Skin of body (tissue), 2 donors: ENCODE results near the gene KCNK2. TPM values are rescaled to one million over a fixed set of nuclear protein-coding genes. Genes with fewer than 3 reads are reported as not detected.

Experiments used
- DNase-seq: peaks from one replicate; lab custom pipeline; 2025; lab: John Stamatoyannopoulos, UW
- total RNA-seq: library from RNA; depleted of rRNA; stranded (reverse); fragments of >200 nt; gene quantifications from one replicate; pipeline ENCODE4 v1.2.3, GENCODE V29; 2014

KCNK2 gene
- total RNA-seq, 1 donor from 2014 or later = 6.6 TPM

DNA sequence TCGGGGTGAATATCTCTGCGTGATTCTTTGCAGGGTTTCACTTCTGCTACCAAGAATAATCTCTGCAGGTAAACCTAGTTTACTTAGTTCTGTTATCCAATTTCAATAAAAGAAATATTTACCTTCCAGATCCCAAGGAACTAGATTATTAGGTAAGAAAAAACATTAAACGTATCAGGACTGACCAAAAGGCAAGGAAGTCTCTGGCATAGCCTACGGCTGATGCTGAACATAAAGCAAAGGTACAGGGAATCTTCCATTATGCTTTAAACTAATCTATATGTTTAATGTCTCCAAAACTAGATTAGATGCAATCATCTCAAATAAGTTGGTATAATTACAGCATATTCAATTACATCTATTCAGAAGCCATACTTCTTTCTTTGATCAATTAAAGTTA, 168.9 kb downstream of the KCNK2 start:
- DNase-seq = no peak

DNA sequence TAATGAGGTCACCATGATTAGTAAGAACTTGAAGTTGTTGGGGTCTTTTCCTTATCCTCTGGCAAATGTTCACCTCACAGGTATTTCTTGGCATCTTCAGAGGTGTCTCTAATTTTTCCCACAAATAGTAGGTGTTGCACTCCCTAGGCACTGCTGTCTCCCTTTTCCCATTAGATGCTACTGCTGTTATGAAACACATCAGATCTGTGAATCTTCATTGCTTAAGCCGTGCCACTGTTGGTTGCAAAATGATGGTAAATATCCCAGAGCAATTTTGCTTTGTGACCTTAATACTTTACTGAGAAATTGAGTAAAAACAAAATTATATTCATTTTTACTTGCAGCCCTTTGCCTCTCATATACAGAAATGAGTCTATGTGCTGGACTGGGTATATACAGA, 169.6 kb downstream of the KCNK2 start:
- no peak for DNase-seq

DNA sequence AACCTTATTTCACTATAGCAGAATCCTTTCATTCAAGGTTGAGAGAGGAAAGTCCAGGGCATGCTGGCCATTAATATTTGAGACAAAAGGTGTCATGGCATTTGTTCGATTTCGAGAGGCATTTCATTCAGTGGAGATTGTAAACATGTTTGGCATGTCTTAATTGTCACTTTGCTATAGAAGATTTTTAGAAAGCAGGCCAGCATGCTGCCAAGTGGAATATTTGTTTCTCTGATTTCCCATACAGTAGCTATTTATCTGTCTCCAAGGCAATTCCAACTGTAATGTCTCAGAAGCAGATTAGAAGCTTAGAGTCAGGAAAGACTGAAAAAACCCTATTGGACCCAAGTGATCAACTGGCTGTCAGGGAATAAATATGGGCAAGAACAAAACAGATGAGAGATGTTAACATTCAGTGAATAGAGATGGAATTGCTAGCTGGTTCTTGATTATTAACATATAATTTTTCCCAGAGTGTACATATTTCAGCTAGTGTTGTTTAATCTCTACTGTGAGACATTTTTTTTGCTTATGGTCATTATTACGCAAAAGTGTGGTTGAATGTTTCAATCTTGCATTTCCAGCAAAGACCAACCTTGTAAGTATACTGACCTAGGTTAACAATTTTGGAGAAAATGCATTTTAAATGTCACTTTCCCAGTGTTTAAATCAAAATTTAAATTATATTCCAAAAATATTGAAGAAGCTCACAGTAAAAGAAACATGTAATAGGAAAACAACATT, 174.6 kb downstream of the KCNK2 start:
- no peak for DNase-seq

DNA sequence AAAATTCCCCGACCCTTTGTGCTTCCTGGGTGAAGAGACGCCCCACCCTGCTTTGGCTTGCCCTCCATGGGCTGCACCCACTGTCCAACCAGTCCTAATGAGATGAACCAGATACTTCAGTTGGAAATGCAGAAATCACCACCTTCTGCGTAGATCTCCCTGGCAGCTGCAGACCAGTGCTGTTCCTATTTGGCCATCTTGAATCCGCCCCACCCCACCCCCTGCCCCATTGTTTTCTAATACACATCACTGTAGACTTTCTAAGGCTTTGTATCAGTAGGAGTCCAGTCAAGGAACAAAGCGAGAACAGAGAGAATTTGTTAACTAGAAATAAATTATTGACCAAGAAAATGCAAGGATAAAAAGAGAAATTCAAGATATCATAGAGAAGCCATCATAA, 178.2 kb downstream of the KCNK2 start:
- no peak for DNase-seq

DNA sequence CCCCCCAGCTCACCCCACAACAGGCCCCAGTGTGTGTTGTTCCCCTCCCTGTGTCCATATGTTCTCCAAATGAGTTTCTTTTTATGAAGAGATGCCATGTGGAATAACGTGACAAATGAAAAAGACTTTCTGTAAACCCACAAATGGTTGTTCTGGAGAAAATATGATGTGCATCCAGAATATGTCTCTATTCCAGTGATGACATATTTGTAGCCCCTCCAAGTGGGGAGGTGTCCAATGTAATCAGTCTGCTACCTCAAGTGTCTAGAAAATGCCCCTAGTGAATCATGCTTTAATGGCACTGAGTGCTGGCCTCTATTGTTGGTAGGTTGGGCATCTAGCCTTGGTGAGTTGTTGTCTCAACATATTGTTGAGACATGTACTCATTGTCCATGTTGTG, 179.6 kb downstream of the KCNK2 start:
- DNase-seq = no peak

DNA sequence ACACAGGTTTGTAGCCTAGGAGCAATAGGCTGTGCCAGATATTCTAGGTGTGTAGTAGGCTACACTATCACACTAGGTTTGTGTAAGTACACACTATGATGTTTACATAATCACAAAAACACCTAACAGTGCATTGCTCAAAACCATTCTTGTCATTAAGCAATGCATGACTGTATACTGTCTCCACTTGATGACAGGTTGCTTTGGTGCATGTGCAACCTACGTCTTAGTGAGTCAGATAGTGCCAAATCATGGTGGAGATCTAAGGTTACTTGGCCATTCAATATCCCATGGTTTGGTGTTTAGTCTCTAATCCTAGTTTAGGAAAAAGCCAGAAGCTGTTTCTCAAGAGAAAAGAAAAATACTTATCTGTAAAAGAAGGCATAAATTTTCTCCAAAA, 181.1 kb downstream of the KCNK2 start:
- DNase-seq = no peak

DNA sequence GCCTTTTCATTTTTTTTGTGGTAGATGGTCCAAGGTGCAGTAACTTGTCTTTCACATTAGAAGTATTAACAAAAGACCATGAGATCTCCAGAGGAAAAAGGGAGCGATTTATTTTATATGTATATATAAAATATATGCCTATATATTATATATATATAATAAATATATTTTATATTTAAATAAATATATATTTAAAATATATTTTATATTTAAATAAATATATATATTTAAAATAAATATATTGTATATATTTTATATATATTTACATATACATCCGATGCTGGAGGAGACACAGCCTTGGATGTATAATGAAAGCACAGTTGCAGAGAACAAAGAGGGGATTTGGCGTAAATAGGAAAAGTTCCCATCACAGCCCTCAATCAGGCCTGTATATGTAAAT, 182.1 kb downstream of the KCNK2 start:
- DNase-seq = no peak

DNA sequence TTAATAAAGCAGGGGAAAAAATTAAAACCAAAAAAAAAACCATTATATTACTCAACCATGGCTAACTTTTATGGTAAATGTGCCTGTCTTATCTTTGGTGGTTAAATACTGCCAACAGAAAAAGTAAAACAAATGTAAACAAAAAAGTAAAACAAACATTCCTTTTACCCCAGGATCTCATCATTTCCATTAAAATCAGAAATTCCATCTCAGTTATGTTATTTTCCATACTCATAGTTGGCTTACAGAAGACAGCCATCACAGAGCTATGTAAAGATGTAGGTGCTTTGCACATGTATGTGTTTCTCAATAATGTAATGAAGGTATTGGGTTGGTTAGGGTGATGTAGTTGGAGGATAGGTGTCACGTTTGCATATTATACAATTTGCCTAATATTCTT, 185.0 kb downstream of the KCNK2 start:
- DNase-seq = no peak

DNA sequence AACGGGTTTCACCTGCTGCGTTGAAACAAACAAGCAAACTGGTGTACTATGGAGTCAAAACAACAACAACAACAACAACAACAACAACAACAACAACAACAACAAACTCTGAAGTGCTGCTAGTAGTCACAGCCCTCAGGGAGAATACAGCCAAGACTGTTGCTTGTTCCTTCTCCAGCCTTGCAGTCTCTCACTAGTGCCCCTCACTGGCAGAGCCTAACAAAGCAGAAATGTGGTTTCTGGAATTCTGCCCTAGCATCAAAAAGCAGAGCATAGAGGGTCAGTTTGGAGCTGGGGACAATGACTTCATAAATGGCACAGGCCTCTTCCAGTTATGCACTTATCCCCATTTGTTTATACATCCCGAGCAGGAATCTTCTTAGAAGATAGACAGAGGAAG, 187.4 kb downstream of the KCNK2 start:
- DNase-seq = no peak

DNA sequence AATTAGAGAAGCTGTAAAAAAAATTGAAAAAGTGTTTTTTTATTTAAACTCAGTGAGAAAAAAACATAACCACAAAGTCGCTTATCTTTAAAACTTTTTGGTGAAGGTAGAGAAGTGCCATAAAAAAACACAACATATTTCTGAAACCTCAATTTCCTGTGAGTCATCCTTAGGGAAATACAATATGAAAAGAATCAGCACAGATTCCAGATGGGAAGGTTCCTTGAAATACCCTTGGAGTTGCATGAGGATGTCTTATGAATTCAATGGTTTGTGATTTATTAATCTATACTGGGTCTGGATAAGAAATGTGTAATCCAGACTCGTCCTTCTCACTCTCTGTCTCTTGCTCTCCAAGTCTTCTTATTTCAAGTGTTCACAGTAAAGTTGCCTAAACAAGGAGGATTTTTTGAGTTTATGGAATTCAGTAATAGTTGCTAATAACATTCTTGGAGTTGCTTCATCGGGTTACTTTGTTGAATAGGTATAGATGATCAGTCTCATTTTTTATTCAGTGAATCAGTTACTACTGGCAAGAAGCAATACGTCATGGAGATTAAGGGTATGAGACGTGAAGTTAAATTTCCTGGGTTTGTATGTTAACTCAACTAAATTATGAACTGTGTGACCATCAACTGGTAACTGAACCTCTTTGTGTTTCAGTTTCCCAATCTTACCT, 191.4 kb downstream of the KCNK2 start:
- no peak for DNase-seq

DNA sequence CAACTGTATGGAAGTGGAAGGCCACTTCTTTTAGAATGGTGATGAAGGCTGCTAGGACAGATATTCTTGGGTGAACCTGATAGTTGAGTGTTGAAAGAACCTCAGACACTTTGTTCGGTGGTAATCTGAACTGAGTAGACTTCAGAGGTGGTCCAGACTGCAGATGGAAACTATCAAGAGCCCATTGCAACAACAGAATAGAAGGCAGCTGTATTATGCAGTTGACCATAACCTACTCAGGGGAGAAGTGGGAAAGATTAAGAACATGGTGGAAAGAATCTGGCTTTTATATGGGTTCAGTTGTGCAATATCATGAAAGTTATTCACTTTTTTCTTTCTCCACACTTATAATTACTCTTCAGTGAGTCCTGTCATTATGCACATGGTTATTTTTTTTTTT, 194.0 kb downstream of the KCNK2 start:
- no peak for DNase-seq

DNA sequence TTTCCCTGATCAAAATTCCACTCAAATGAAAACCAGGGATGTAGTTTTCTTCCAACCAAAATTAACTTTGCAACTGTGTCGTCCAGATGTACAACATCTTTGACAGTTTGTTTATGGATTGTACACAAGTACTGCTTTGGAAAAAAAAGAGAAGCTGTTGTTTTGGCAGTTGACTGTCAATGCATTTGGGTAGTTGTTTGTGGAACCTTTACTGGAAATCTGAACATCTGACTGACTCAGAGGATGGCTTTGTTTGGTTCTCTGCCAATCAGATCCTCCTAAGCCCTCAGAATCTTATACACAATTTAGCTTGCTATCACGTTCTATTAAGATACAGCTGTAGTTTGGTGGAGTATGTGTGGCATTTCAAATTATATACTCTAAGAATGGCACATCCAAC, 195.0 kb downstream of the KCNK2 start:
- peak; percentile 51 for DNase-seq

DNA sequence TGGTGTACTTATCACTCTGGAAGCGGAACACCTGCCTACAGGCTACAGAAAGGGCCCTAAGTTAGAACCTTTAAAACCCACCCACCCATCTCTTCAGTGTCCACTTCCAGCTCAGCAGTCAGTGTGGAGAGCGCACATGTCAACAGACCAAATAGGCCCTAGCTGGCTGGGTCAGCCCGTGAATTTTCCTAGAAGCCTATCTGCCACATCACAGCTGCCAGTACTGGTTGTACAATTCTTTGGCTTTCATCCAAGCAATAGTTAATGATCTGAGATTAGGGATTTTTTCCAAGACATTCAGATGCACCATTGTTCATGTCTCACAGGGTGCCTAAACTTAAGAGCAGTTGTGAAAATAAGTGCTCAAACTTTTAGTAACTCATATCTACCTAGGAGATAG, 197.1 kb downstream of the KCNK2 start:
- no peak for DNase-seq

DNA sequence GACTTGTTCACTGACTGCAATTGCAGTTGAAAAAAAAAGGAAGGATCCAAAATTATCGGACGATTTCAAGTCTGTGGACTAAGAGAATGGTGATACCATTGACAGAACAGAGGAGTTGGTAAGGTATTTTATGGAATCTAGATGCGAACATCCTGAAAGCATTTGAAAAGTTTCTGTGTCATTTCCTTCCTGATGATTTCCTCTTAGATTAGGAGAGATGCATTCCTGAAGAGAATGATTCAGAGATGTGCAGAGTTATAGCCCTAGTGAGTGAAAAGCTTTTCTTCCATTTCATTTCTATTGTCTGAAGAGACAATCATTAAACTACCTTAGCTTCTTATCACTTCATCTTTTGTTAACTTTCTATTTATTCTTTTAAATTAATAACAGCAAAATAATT, 200.0 kb downstream of the KCNK2 start:
- DNase-seq = no peak

DNA sequence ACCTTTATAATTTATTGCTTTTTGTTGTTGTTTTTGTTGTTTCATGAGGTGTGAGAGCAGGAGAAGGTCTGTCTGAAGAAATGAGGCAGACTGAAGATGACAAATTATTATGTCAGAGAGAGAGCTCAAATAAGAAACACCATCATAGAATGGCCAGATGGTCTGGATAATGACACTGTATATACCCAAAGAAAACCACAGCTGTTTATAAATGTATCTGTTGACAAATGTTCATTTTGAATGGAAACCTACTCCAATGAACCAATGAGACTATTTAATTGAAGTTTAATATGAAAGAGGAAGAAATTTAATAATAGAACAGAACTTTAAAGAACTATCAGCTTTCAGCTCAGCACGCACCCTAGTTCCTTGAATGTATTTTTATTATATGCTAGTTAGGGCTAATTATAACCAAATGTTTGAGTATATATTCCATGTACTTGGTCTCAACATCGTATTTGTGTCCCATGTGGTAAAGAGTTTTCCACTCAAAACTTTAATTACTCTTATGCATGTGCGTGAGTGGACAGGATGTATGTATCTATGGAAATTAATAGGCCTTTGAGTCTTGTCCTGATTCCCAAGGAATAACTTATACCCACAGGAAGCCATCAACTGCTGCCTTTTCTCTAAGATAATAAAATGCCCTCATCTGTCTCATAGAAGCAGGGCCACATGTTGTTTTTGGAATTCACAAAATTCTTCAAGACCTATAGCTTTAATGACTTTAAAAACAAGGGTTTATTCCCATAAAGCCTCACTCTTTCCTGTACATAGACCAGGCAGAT, 202.7 kb downstream of the KCNK2 start:
- DNase-seq = peak; percentile 47
